Thyroid gland (tissue), 4 donors: ENCODE results near the gene SELENBP1. TPM values are rescaled to one million over a fixed set of nuclear protein-coding genes. Genes with fewer than 3 reads are reported as not detected.

Experiments
- DNase-seq, 2 donors: peaks; one replicate each; pipeline ENCODE4 v3.0.0-alpha.2; 2019
- H3K27ac ChIP-seq, 3 donors: fragments of 200-600 bp; sonication (generic); 1 replicate in 2 of 3; 2 replicates in 1 of 3; pipeline ENCODE4 v1.5.1; 2016 to 2019; ENCODE audit warnings: mild to moderate bottlenecking in 1 of 3, moderate library complexity in 1 of 3
- H3K27me3 ChIP-seq: fragments of 200-600 bp; sonication (generic); one replicate; pipeline ENCODE4 v1.5.1; 2019
- H3K36me3 ChIP-seq, 2 donors: fragments of 200-600 bp; sonication (generic); one replicate each; pipeline ENCODE4 v1.5.1; 2016 to 2019
- H3K4me1 ChIP-seq, 2 donors: fragments of 200-600 bp; sonication (generic); one replicate each; pipeline ENCODE4 v1.5.1; 2017 to 2019
- H3K4me3 ChIP-seq, 3 donors: fragments of 200-600 bp; sonication (generic); replicated peaks in 1 of 3; 1 replicate in 2 of 3; 2 replicates in 1 of 3; pipeline ENCODE4 v1.5.1; 2016; ENCODE audit warnings: mild to moderate bottlenecking in 1 of 3
- H3K9me3 ChIP-seq: fragments of 200-600 bp; sonication (generic); one replicate; pipeline ENCODE4 v1.5.1; 2017
- POLR2A ChIP-seq, 2 donors: fragments of 450-650 bp; IDR thresholded peaks; one replicate each; pipeline ENCODE4 v1.6.1; 2017; ENCODE audit warnings: antibody characterized with exemption in 2 of 2, mild to moderate bottlenecking in 2 of 2, moderate library complexity in 1 of 2
- WGBS, 2 donors: methylation state at CpG; one replicate each; pipeline ENCODE4 v1.1.5; 2017; 5-methylcytosine and 5-hydroxymethylcytosine counted together
- intact Hi-C: fragments of 100-400 bp; cut with DNase I; formaldehyde crosslinking; loops from one replicate; pipeline ENCODE4 v1.15.1; 2023
- total RNA-seq, 4 donors: library from RNA; depleted of rRNA; stranded (reverse); fragments of >200 nt; gene quantifications; one replicate each; pipeline ENCODE4 v1.2.3, GENCODE V29; 2016
- TF ChIP-seq, protein P1 (sequence below), 6 experiments: fragments of 200-600 bp in 3 of 6; fragments of 450-650 bp in 3 of 6; sonication (generic) in 3 of 6; IDR thresholded peaks; one replicate each; pipeline ENCODE4 v1.5.1; 2016 to 2019; ENCODE audit warnings: antibody characterized with exemption in 6 of 6, mild to moderate bottlenecking in 2 of 6, inconsistent platforms in 1 of 6, moderate library complexity in 1 of 6

SELENBP1 gene
- total RNA-seq, 4 donors from 2014 or later, result 151 to 513 (median 310) TPM

DNA sequence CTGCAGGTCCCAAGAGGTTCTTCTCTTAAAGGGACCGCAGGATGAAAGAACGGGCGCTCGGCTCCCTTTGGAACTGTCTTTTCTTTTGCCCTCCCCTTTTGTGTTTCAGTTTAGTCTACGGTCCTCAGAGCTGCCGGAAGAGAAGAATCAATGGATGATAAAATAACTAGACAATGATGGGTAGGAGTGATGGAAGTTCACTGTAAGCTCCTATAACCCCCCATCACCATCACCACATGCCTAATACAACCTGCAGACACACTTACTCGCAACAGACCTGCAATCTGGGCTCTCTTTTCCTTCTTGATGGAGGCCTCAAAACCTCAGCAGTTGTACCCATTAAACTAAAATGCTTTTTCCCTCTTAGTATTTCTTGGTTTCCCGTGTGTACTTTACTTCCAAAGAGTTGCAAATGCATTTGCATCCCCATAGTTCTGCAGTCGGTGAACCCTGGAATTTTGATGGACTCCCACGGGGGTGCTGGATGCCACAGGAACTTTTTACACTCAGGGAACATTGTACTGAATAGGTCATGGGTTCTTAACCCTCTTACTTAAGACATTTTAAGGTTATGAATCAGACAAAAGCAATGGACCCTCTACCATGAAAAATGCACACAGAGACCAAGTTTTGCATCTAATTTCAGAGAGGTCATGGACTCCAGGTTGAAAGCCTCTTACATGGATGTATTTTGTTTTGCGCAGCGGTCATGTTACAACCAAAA is 24.8 kb downstream of the SELENBP1 start:
- H3K36me3 ChIP-seq, result peaks cover 13 to 16% of the 10 kb centered on the region in 2 donors
- H3K4me3 ChIP-seq, result peak overlapping the region in 2 of 3 donors; percentile 18 to 58
- no peaks in the 10 kb centered on the region for H3K9me3 ChIP-seq
- WGBS, 2 donors, result 26 to 27% methylated on average over 12 of the region's 12 CpGs
- H3K27me3 ChIP-seq, result no peaks in the 10 kb centered on the region
- H3K4me1 ChIP-seq, result peaks cover 9 to 10% of the 10 kb centered on the region in 2 donors
- H3K27ac ChIP-seq, result peak overlapping the region in 2 of 3 donors; percentile 88 to 92
- TF ChIP-seq POLR2A (IDR thresholded peaks at IDR 0.05), result no peak
- TF ChIP-seq, protein P1, sequence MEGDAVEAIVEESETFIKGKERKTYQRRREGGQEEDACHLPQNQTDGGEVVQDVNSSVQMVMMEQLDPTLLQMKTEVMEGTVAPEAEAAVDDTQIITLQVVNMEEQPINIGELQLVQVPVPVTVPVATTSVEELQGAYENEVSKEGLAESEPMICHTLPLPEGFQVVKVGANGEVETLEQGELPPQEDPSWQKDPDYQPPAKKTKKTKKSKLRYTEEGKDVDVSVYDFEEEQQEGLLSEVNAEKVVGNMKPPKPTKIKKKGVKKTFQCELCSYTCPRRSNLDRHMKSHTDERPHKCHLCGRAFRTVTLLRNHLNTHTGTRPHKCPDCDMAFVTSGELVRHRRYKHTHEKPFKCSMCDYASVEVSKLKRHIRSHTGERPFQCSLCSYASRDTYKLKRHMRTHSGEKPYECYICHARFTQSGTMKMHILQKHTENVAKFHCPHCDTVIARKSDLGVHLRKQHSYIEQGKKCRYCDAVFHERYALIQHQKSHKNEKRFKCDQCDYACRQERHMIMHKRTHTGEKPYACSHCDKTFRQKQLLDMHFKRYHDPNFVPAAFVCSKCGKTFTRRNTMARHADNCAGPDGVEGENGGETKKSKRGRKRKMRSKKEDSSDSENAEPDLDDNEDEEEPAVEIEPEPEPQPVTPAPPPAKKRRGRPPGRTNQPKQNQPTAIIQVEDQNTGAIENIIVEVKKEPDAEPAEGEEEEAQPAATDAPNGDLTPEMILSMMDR (IDR thresholded peaks at IDR 0.05), result no peak
- intact Hi-C loops, result no loop called here
- no peak for DNase-seq

GRCh38 chr1:151346769-151347522 is 25.6 kb downstream of the SELENBP1 start, which contains the start of gene RFX5:
RFX5 (minus strand) TSS chr1:151347252; CDS start chr1:151346320, 932 bp downstream.
- Histone ChIP-seq H3K4me3 (peak within 1 kb of the TSS; percentile 29 to 58 (median 38)), H3K27ac (peak within 1 kb of the TSS; percentile 73 to 92 (median 88)), H3K27me3 (no peaks in the 10 kb centered on the region), H3K4me1 (peaks cover 9 to 10% of the 10 kb centered on the region in 2 donors), H3K9me3 (no peaks in the 10 kb centered on the region), H3K36me3 (peaks cover 14 to 17% of the 10 kb centered on the region in 2 donors)
- 0 to 2% methylated on average over 38 of the region's 38 CpGs for WGBS, 2 donors
- intact Hi-C loops, result no loop called here
- TF ChIP-seq, protein P1 (IDR thresholded peaks at IDR 0.05), result no peak
- TF ChIP-seq POLR2A (IDR thresholded peaks at IDR 0.05), result peak in 1 of 2 donors; percentile 75
- DNase-seq, result peak; percentile 96

DNA sequence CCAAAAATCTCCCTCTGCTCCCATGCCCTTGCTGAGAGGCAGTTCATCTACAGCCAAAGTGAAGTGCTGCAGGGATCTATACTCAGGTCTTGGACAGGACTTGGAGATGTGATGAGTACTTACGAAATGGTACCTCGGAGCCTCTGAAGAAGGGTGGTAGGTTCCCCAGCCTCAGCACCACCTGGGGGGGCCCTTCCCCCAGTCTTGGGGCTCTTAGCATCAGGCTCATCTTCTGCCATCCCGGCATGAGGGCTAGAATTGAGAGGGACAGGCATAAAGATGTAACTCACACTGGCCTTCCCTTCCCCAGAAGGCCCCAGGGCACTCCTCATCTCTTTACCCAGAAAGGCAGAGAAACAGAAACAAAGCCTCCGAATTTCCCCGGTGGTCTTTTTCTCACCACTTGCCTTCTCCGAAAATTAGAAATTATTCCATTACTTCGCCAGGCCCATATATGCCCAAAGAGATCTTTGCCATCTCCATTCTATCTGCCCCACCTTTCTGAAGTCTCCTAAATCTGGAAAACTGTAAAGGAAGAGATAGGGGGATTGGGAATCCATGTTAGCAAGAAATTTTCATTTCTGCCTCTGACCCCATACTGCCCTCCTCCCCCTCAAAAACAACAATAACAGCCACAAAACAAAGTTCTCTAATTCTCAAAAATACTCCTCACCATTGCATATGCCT is 26.3 kb downstream of the SELENBP1 start:
- intact Hi-C loops, result no loop called here
- Histone ChIP-seq H3K27ac (peak overlapping the region; percentile 10 to 92 (median 88)), H3K4me3 (peak overlapping the region in 2 of 3 donors; percentile 29 to 58), H3K9me3 (no peaks in the 10 kb centered on the region), H3K4me1 (peaks cover 9 to 10% of the 10 kb centered on the region in 2 donors), H3K36me3 (peaks cover 14 to 17% of the 10 kb centered on the region in 2 donors), H3K27me3 (no peaks in the 10 kb centered on the region)
- DNase-seq, result no peak
- no peak for TF ChIP-seq POLR2A (IDR thresholded peaks at IDR 0.05)
- TF ChIP-seq, protein P1 (IDR thresholded peaks at IDR 0.05), result no peak
- 48% methylated on average over 7 of the region's 7 CpGs for WGBS, 2 donors

DNA sequence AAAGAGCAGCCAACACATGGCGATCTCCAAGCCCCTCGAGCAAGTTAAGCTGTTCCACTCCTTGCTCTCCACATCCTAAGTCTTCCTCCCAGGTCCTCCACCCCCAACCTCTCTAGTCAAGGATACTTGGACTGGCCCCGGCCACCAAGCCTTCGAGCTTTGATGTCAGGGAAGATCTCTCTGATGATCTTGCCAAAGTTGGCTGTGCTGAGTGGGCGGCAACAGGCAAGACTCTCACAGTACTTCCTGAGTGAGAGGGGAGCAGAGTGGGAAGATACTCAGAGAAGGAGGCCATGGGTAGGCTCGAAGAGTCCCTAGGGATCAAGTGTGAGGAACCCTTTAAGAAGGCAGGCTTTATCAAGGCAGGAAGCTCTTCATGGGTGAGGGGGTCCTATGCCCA is 28.2 kb downstream of the SELENBP1 start:
- intact Hi-C loops, result no loop called here
- Histone ChIP-seq H3K36me3 (peaks cover 14 to 17% of the 10 kb centered on the region in 2 donors), H3K27ac (no peak overlapping the region), H3K4me3 (no peak overlapping the region), H3K27me3 (no peaks in the 10 kb centered on the region), H3K4me1 (peaks cover 10 to 12% of the 10 kb centered on the region in 2 donors), H3K9me3 (no peaks in the 10 kb centered on the region)
- 78 to 82% methylated on average over 6 of the region's 6 CpGs for WGBS, 2 donors
- TF ChIP-seq, protein P1 (IDR thresholded peaks at IDR 0.05), result no peak
- no peak for TF ChIP-seq POLR2A (IDR thresholded peaks at IDR 0.05)
- DNase-seq, result no peak
